DND-41 (cell line): ENCODE measurements around the gene NANOS2.

Experiments
- ATAC-seq: fragments of 200-7000 bp; cut with Tn5 transposase; 3 replicates; pipeline ENCODE4 v1.9.1; 2021; ENCODE audit warnings: low read depth; ENCODE audit not compliant: insufficient read depth
- DNase-seq: peaks from one replicate; pipeline ENCODE4 v3.0.0-alpha.2; 2020
- H2AFZ ChIP-seq: 2 replicates; pipeline ENCODE4 v1.6.0; 2012; ENCODE audit warnings: low read depth, low read length
- H3K27ac ChIP-seq: 2 replicates; pipeline ENCODE4 v1.5.1; 2012; ENCODE audit warnings: low read length, inconsistent platforms
- H3K27me3 ChIP-seq: fragments of 200-600 bp; sonication (generic); 2 replicates; pipeline ENCODE4 v1.6.0; 2012; ENCODE audit warnings: low read length, mild to moderate bottlenecking, inconsistent platforms; ENCODE audit not compliant: insufficient read depth, poor library complexity
- H3K36me3 ChIP-seq: 2 replicates; pipeline ENCODE4 v1.5.1; 2012; ENCODE audit warnings: low read length, inconsistent platforms; ENCODE audit not compliant: insufficient read depth
- H3K4me1 ChIP-seq: 2 replicates; pipeline ENCODE4 v1.5.1; 2012; ENCODE audit warnings: mild to moderate bottlenecking, low read length; ENCODE audit not compliant: insufficient read depth
- H3K4me2 ChIP-seq: 2 replicates; pipeline ENCODE4 v1.6.0; 2012; ENCODE audit warnings: mild to moderate bottlenecking, moderate library complexity, low read length, inconsistent platforms; ENCODE audit not compliant: insufficient read depth
- H3K4me3 ChIP-seq, 2 experiments: fragments of 200-600 bp in 1 of 2; shearing (Covaris generic) in 1 of 2; 2 replicates each; pipeline ENCODE4 v1.5.1; 2012 to 2016; ENCODE audit warnings: inconsistent platforms in 2 of 2, low read length in 2 of 2, mild to moderate bottlenecking in 2 of 2, low read depth in 1 of 2, moderate library complexity in 1 of 2
- H3K79me2 ChIP-seq: 2 replicates; pipeline ENCODE4 v1.6.0; 2012; ENCODE audit warnings: low read length, inconsistent platforms; ENCODE audit not compliant: insufficient read depth
- H3K9ac ChIP-seq: 2 replicates; pipeline ENCODE4 v1.6.0; 2012; ENCODE audit warnings: low read depth, mild to moderate bottlenecking, inconsistent platforms, low read length, moderate library complexity
- H3K9me3 ChIP-seq: 2 replicates; pipeline ENCODE4 v1.5.1; 2012; ENCODE audit warnings: low read length, moderate library complexity, mild to moderate bottlenecking, inconsistent platforms; ENCODE audit not compliant: insufficient read depth, severe bottlenecking
- H4K20me1 ChIP-seq: 2 replicates; pipeline ENCODE4 v1.6.0; 2012; ENCODE audit warnings: low read length; ENCODE audit not compliant: insufficient read depth
- EZH2 ChIP-seq: IDR thresholded peaks from 3 replicates; pipeline ENCODE4 v1.6.1; 2012; ENCODE audit warnings: borderline replicate concordance, low read depth, mild to moderate bottlenecking, moderate library complexity, low read length, inconsistent platforms; ENCODE audit not compliant: severe bottlenecking
- TF ChIP-seq, protein P1 (sequence below): IDR thresholded peaks from 2 replicates; pipeline ENCODE4 v1.5.1; 2012; ENCODE audit warnings: borderline replicate concordance, low read length, moderate library complexity, mild to moderate bottlenecking; ENCODE audit not compliant: poor library complexity, severe bottlenecking; ENCODE audit errors: extremely low read depth

Gene NANOS2

DNA sequence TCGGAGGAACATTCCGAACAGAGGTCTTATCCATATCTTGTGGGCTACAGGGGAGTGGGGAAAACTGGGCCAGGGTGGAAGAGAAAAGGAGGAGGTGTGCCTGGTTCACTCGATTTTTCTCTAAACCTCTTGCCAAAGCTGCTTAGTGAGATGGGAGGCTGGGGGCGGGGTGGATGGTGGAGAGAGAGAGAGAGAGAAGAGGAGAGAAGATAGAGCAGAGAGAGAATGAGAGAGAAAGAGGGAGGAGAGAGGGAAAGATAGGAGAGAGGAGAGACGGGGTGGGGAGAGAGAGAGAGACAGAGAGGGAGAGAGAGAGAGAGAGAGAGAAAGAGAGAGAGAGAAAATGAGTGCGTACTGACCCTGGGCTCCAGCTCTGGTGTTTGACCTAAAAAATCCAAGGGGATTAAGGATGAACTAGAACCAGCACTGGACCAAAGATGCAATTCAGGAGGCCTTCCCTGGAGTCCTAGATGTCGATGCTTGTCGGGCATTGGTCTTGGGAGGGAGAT lies 45.0 kb upstream of the NANOS2 start:
- H4K20me1 ChIP-seq = no peaks in the 10 kb centered on the region
- no peak for DNase-seq
- H3K4me3 ChIP-seq = no peak overlapping the region
- H3K36me3 ChIP-seq = no peaks in the 10 kb centered on the region
- no peak overlapping the region for H2AFZ ChIP-seq
- no peaks in the 10 kb centered on the region for H3K9me3 ChIP-seq
- no peaks in the 10 kb centered on the region for H3K79me2 ChIP-seq
- no peaks in the 10 kb centered on the region for H3K27me3 ChIP-seq
- H3K4me1 ChIP-seq = no peaks in the 10 kb centered on the region
- TF ChIP-seq, protein P1, sequence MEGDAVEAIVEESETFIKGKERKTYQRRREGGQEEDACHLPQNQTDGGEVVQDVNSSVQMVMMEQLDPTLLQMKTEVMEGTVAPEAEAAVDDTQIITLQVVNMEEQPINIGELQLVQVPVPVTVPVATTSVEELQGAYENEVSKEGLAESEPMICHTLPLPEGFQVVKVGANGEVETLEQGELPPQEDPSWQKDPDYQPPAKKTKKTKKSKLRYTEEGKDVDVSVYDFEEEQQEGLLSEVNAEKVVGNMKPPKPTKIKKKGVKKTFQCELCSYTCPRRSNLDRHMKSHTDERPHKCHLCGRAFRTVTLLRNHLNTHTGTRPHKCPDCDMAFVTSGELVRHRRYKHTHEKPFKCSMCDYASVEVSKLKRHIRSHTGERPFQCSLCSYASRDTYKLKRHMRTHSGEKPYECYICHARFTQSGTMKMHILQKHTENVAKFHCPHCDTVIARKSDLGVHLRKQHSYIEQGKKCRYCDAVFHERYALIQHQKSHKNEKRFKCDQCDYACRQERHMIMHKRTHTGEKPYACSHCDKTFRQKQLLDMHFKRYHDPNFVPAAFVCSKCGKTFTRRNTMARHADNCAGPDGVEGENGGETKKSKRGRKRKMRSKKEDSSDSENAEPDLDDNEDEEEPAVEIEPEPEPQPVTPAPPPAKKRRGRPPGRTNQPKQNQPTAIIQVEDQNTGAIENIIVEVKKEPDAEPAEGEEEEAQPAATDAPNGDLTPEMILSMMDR = no peak
- no peak overlapping the region for H3K4me2 ChIP-seq
- no peak overlapping the region for H3K27ac ChIP-seq
- ATAC-seq = no peak
- no peak overlapping the region for H3K9ac ChIP-seq

DNA sequence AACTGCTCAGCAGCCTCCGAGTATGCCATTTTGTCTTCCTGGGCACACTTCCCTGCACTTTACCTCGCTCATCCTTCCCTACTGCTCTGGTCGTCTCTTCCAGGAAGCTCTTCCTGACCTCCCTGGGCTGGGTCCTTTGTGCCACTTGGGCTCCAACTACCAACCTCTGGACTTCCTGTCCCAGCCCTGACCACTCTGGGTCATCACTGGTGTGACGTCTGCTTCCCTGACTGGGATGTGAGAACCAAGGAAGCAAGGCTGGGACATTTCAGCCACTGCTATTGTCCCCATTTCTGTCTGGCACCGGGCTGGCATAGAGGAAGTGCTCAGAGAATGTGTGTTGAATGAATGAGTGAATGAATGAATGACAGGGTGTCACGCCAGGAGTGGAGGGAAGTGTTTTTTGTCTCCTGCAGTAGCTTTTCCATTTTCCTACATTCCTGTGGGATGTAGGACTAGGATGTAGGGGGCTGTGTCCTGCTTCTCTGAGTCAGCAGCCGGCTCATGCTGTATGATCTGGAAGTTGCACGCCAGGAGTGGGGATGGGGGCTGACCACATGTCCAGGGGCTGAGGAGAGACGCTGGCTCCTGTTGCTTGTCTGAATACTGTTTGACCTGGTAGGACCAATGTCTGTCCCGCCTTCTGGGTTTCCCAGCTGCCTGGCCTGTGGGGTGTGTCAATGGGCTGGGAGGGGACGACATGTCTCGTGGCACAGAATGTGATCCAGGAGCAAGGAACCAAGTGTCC lies 44.4 kb upstream of the NANOS2 start:
- H3K4me1 ChIP-seq = no peaks in the 10 kb centered on the region

DNA sequence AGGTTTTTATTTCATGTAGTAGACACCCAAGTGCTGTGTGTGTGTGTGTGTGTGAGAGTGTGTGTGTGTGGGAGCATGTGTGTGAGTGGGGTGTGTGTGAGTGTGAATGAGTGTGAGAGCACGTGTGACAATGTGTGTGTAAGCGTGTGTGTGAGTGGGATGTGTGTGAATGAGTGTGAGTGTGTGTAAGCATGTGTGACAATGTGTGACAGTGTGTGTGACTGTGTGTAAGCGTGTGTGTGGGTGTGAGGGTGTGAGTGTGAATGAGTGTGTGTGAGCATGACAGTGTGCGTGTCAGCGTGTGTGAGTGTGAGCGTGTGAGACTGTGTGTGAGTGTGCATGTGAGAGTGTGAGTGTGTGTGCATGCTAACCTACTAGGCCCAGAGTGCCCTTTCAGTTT lies 43.7 kb upstream of the NANOS2 start:
- Histone ChIP-seq H4K20me1 (no peaks in the 10 kb centered on the region), H3K9me3 (no peaks in the 10 kb centered on the region), H3K4me1 (peaks cover under 1% of the 10 kb centered on the region; the same call in 1 of the 2 replicates), H3K27ac (no peak overlapping the region), H3K36me3 (no peaks in the 10 kb centered on the region), H3K4me3 (no peak overlapping the region), H3K9ac (no peak overlapping the region), H3K27me3 (no peaks in the 10 kb centered on the region), H2AFZ (no peak overlapping the region), H3K4me2 (no peak overlapping the region), H3K79me2 (no peaks in the 10 kb centered on the region)
- DNase-seq (no peak), ATAC-seq (no peak)
- TF ChIP-seq EZH2 = no peak
- TF ChIP-seq, protein P1 = no peak

More for the DNA sequence above, 44.4 kb upstream of the NANOS2 start:
- no peaks in the 10 kb centered on the region for H3K79me2 ChIP-seq
- H4K20me1 ChIP-seq = no peaks in the 10 kb centered on the region
- no peak overlapping the region for H2AFZ ChIP-seq
- H3K27me3 ChIP-seq = no peaks in the 10 kb centered on the region
- H3K36me3 ChIP-seq = no peaks in the 10 kb centered on the region
- no peak overlapping the region for H3K27ac ChIP-seq
- H3K9me3 ChIP-seq = no peaks in the 10 kb centered on the region
- H3K9ac ChIP-seq = no peak overlapping the region
- no peak overlapping the region for H3K4me3 ChIP-seq
- no peak for DNase-seq
- TF ChIP-seq, protein P1 = no peak
- TF ChIP-seq EZH2 = no peak
- no peak for ATAC-seq
- no peak overlapping the region for H3K4me2 ChIP-seq
